ENCODE results near the gene SIPA1.
"Not testable (repeated sequence)": the region's sequence is repeated elsewhere in the genome, so short reads cannot be mapped to it uniquely, and the experiment has no call there.

Gene SIPA1

GRCh38 chr11:65637032-65637557 lies 806 bp upstream of the SIPA1 start:
- no peak for DNase-seq (ENCODE audit: low spot score)
- TF ChIP-seq, protein P1, sequence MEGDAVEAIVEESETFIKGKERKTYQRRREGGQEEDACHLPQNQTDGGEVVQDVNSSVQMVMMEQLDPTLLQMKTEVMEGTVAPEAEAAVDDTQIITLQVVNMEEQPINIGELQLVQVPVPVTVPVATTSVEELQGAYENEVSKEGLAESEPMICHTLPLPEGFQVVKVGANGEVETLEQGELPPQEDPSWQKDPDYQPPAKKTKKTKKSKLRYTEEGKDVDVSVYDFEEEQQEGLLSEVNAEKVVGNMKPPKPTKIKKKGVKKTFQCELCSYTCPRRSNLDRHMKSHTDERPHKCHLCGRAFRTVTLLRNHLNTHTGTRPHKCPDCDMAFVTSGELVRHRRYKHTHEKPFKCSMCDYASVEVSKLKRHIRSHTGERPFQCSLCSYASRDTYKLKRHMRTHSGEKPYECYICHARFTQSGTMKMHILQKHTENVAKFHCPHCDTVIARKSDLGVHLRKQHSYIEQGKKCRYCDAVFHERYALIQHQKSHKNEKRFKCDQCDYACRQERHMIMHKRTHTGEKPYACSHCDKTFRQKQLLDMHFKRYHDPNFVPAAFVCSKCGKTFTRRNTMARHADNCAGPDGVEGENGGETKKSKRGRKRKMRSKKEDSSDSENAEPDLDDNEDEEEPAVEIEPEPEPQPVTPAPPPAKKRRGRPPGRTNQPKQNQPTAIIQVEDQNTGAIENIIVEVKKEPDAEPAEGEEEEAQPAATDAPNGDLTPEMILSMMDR (IDR thresholded peaks at IDR 0.05; ENCODE audit: extremely low read depth, missing control alignments) = no peak

DNA sequence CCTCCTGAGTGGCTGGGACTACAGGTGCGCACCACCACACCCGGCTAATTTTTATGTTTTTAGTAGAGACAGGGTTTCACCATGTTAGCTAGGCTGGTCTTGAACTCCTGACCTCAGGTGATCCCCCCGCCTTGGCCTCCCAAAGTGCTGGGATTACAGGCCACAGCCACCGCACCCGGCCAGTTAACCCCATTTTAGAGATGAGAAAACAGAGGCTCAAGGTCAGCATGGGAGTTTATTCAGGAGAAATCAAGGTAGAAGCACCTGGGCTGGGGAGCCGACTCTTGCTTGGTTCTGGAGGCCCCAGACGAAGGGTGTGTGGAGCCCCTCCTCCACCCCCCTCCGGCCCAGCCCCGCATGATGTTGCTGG lies 1.3 kb downstream of the SIPA1 start:
- not testable (repeated sequence) for DNase-seq (ENCODE audit: low spot score)

- DNase-seq (ENCODE audit: low spot score) = peak; percentile 83
- TF ChIP-seq, protein P1 (IDR thresholded peaks at IDR 0.05; ENCODE audit: extremely low read depth, missing control alignments) = no peak
Measured at GRCh38 chr11:65639623-65640482, 2.0 kb downstream of the SIPA1 start.

- peak; percentile 61 for DNase-seq (ENCODE audit: low spot score)
- TF ChIP-seq, protein P1 (IDR thresholded peaks at IDR 0.05; ENCODE audit: extremely low read depth, missing control alignments) = no peak
Measured at GRCh38 chr11:65640483-65641296, 2.8 kb downstream of the SIPA1 start.

GRCh38 chr11:65641297-65642013 lies 3.6 kb downstream of the SIPA1 start:
- no peak for DNase-seq (ENCODE audit: low spot score)
- TF ChIP-seq, protein P1 (IDR thresholded peaks at IDR 0.05; ENCODE audit: extremely low read depth, missing control alignments) = no peak

DNA sequence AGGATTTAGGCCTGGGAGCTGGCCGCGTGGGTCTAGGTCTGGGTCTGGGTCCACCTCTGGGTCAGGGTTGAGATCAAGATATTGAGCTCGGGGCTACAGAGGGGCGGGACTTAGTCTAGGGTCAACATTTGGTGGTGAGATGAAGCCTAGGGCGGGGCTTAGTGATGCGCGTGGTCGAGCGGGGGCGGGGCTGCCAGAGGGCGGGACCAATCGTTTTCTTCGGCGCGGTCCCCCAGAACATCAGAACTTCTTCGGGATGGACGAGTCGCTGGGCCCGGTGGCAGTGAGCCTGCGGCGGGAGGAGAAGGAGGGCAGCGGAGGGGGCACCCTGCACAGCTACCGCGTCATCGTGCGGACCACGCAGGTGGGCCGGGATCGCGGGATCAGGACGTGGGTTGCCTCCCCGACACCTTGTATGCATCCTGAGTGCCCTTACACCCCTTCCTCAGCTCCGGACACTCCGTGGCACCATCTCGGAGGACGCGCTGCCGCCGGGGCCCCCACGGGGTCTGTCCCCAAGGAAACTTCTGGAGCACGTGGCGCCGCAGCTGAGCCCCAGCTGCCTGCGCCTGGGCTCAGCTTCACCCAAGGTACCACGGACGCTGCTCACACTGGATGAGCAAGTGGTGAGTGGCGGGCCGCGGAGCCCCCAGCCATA lies 4.2 kb downstream of the SIPA1 start:
- DNase-seq (ENCODE audit: low spot score) = no peak
- TF ChIP-seq, protein P1 (IDR thresholded peaks at IDR 0.05; ENCODE audit: extremely low read depth, missing control alignments) = no peak

- DNase-seq (ENCODE audit: low spot score) = no peak
- TF ChIP-seq, protein P1 (IDR thresholded peaks at IDR 0.05; ENCODE audit: extremely low read depth, missing control alignments) = no peak
Measured at GRCh38 chr11:65643971-65644370, 6.1 kb downstream of the SIPA1 start.
